WTC11 (cell line): ENCODE measurements around the gene CFAP161.

ENCODE experiments used
- FOXJ3 ChIP-seq: sonication (generic); formaldehyde crosslinking; IDR thresholded peaks from 2 replicates; pipeline ENCODE4 v1.9.0; 2021; ENCODE audit warnings: missing genetic modification reagents, mild to moderate bottlenecking, borderline replicate concordance
- ZNF232 ChIP-seq: sonication (generic); formaldehyde crosslinking; IDR thresholded peaks from 2 replicates; pipeline ENCODE4 v1.8.0; 2022; ENCODE audit warnings: mild to moderate bottlenecking, missing genetic modification reagents
- TF ChIP-seq, protein P1 (sequence below): fragments of 200-600 bp; IDR thresholded peaks from 2 replicates; pipeline ENCODE4 v1.8.0; 2022; ENCODE audit warnings: antibody characterized with exemption
- TF ChIP-seq, protein P2 (sequence below): sonication (generic); formaldehyde crosslinking; IDR thresholded peaks from 2 replicates; pipeline ENCODE4 v1.8.1; 2023; ENCODE audit warnings: mild to moderate bottlenecking, missing genetic modification reagents, moderate library complexity
- TF ChIP-seq, protein P3 (sequence below): sonication (generic); formaldehyde crosslinking; IDR thresholded peaks from 2 replicates; pipeline ENCODE4 v1.8.0; 2022; ENCODE audit warnings: mild to moderate bottlenecking, missing genetic modification reagents

DNA sequence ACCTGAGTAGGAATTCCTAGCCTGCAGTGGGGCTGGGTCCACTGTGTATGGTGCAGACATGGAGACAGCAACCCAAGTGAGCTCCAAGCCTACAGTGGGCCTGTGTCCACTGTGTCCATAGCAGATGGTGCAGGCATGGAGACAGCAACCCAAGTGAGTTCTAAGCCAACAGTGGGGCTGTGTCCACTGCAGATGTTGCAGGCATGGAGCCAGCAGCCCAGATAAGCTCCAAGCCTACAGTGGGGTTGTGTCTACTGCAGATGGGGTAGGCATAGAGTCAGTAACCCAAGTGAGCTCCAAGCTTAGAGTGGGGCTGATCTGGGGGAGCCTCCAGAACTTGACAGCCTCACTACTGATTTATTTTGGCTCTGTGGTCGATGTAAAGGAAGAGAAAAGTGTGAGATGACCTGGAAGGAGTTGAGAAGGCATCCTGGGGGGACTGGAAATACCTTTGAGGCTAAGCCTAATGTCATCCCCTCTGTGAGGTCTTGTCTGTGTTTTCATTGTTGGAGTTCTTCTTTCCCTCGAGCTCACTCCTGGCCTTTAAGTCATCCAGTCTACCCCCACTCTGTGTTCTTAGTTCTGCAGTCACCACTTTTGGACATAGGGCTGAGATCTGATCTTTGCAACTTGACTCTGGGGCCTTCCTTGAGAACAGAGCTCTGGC lies 40.2 kb downstream of the CFAP161 start:
- TF ChIP-seq ZNF232 (CRISPR knock-in tag) (no peak), FOXJ3 (CRISPR knock-in tag) (no peak)
- TF ChIP-seq, protein P1, sequence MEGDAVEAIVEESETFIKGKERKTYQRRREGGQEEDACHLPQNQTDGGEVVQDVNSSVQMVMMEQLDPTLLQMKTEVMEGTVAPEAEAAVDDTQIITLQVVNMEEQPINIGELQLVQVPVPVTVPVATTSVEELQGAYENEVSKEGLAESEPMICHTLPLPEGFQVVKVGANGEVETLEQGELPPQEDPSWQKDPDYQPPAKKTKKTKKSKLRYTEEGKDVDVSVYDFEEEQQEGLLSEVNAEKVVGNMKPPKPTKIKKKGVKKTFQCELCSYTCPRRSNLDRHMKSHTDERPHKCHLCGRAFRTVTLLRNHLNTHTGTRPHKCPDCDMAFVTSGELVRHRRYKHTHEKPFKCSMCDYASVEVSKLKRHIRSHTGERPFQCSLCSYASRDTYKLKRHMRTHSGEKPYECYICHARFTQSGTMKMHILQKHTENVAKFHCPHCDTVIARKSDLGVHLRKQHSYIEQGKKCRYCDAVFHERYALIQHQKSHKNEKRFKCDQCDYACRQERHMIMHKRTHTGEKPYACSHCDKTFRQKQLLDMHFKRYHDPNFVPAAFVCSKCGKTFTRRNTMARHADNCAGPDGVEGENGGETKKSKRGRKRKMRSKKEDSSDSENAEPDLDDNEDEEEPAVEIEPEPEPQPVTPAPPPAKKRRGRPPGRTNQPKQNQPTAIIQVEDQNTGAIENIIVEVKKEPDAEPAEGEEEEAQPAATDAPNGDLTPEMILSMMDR: no peak
- TF ChIP-seq, protein P2, sequence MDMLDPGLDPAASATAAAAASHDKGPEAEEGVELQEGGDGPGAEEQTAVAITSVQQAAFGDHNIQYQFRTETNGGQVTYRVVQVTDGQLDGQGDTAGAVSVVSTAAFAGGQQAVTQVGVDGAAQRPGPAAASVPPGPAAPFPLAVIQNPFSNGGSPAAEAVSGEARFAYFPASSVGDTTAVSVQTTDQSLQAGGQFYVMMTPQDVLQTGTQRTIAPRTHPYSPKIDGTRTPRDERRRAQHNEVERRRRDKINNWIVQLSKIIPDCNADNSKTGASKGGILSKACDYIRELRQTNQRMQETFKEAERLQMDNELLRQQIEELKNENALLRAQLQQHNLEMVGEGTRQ (CRISPR knock-in tag): no peak
- TF ChIP-seq, protein P3, sequence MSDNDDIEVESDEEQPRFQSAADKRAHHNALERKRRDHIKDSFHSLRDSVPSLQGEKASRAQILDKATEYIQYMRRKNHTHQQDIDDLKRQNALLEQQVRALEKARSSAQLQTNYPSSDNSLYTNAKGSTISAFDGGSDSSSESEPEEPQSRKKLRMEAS (CRISPR knock-in tag): no peak
